Prostate gland (tissue), 2 donors: ENCODE data around the gene VCAM1.

ENCODE experiments used
- POLR2A ChIP-seq: fragments of 450-650 bp; IDR thresholded peaks from one replicate; pipeline ENCODE4 v1.6.1; 2016; ENCODE audit warnings: antibody characterized with exemption, mild to moderate bottlenecking
- POLR2AphosphoS5 ChIP-seq: sonication (generic); formaldehyde crosslinking; IDR thresholded peaks from one replicate; pipeline ENCODE4 v1.6.1; 2017; ENCODE audit warnings: antibody characterized with exemption
- TF ChIP-seq, protein P1 (sequence below), 4 experiments: fragments of 200-600 bp in 2 of 4; fragments of 450-650 bp in 2 of 4; sonication (generic) in 2 of 4; IDR thresholded peaks; 1 replicate in 3 of 4; 2 replicates in 1 of 4; pipeline ENCODE4 v1.5.1; 2016 to 2019; ENCODE audit warnings: antibody characterized with exemption in 4 of 4, mild to moderate bottlenecking in 2 of 4, moderate library complexity in 2 of 4

DNA sequence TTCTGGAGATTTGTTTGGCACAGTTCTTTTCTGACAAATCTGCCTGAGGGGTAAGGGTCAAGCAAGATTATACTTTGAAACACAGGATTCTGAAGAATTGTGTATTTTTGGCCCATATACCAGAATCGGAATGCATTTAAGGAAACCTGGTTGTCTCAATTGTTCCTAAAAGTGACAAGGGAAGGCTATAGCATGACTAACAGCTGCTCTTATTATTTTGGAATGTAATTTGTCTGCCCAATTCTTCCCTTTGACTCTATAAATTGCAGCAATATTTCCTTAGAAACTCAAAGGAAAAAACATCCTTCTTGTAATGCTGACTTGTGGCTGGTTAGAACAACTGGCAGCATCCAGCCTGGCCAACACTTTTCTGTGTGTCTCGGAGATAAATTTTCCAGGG lies 15.8 kb upstream of the VCAM1 start:
- TF ChIP-seq, protein P1, sequence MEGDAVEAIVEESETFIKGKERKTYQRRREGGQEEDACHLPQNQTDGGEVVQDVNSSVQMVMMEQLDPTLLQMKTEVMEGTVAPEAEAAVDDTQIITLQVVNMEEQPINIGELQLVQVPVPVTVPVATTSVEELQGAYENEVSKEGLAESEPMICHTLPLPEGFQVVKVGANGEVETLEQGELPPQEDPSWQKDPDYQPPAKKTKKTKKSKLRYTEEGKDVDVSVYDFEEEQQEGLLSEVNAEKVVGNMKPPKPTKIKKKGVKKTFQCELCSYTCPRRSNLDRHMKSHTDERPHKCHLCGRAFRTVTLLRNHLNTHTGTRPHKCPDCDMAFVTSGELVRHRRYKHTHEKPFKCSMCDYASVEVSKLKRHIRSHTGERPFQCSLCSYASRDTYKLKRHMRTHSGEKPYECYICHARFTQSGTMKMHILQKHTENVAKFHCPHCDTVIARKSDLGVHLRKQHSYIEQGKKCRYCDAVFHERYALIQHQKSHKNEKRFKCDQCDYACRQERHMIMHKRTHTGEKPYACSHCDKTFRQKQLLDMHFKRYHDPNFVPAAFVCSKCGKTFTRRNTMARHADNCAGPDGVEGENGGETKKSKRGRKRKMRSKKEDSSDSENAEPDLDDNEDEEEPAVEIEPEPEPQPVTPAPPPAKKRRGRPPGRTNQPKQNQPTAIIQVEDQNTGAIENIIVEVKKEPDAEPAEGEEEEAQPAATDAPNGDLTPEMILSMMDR (IDR thresholded peaks at IDR 0.05), result no peak
- TF ChIP-seq POLR2AphosphoS5, result no peak
- TF ChIP-seq POLR2A, result no peak
